GM21381 (cell line): ENCODE measurements around the gene EN1.

Source experiments
- ATAC-seq: cut with Tn5 transposase; IDR thresholded peaks from one replicate; pipeline ENCODE4 v1.9.1; 2021; ENCODE audit warnings: mild to moderate bottlenecking, moderate library complexity; ENCODE audit not compliant: unreplicated experiment

Gene EN1

DNA sequence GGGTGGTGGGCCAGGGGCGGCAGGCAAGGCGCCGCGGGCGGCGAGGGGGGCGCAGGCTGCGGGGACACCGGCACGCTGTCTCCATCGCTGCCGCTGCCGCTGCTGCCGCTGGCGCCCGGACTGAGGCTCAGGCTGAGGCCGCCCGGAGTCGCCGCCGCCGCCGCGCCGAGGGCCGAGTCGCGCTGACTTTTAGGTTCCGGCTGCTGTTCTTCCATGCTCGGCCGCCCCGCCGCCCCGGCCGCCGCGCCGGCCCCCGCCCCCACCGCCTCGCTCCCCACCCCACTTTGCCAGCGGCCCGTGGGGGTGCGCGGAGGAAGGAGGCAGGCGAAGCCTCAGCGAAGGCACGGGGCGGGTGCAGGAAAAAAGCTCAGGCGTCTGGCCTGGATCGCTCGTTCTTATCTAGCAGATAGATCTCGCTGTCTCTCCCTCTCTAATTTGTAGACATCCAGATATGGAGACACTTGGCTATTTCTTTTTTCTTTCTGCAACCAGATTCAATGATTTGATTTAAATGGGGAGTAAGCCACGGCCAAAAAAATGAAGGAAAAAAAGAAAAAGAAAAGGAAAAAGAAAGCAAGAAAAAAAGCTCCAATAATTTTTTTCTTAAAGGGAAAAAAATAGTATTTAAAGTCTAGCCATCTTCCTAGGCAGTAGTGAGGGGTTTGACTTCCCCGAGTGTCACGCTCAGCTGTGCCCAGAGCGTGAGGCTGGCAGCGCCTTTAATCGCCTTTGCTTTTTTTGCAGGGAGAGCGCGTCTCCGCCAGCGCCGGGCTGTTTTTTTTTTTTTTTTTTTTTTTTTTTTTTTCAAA, at the start of gene EN1:
Gene EN1, minus strand, starts transcription at position 696 of the 809 bp plus-strand sequence. Its CDS starts 481 bp downstream, at position 215.
- ATAC-seq: no peak

- no peak for ATAC-seq
These were observed 45.7 kb upstream of the EN1 start for GRCh38 chr2:118893100-118893499.

DNA sequence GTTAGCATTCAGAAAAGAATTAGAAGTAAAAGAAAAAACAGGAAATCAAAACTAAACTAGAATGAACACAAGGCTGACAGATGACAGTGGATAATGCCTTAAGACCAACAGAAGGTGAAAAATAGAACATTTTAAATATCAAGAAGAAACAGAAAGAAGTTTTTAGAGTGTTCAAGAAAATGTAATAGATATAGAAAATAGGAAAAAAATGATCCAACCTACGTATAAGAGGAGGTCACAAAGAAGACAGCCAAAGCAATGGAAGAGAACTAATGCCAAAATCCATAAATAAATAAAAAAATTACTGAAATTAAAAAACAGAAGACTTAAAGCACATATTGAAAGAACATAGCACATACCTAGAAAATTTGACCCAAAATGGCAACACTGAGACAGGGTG, 42.5 kb upstream of the EN1 start:
- no peak for ATAC-seq

DNA sequence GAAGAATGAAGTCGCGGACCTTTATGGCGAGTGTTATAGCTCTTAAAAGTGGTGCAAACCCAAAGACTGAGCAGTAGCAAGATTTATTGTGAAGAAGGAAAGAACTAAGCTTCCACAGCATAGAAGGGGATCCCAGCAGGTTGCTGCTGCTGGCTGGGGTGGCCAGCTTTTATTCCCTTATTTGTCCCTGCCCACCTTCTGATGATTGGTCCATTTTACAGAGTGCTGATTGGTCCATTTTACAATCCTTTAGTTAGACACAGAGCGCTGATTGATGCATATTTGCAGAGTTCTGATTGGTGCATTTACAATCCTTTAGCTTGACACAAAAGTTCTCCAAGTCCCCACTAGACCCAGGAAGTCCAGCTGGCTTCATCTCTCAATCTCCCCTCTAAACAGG, 36.3 kb upstream of the EN1 start:
- no peak for ATAC-seq

DNA sequence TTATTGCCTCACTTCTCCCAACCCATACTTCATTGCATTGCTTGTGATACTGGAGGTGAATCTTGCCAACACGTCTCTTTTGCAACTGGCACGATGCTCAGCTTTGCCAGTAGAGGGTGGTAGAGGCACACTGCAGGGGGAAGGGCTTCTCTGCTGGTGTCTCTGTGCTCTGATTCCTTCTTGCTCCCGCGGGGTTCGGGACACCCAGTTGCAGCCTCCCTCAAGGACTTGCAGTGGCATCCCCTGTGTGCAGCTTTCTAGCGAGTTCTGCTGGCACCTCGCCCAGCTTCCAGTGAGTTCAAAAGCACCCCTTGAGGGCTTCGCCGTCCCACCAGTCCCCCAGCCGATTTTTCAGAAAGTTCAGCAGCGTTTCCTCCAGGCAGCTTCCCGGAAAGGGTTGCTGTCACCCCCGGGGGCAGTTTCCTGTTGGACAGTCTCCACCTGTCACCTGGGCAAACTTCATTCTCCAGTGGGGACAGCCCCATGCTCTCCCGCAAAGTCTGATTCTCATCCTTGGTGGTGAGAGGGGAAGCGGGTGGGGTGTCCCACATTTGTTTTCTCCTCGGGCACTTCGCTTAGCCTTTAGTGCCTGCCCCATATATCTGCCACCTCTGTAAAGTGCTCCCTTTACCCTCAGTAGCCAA, 35.4 kb upstream of the EN1 start:
- peak; percentile 72 for ATAC-seq

DNA sequence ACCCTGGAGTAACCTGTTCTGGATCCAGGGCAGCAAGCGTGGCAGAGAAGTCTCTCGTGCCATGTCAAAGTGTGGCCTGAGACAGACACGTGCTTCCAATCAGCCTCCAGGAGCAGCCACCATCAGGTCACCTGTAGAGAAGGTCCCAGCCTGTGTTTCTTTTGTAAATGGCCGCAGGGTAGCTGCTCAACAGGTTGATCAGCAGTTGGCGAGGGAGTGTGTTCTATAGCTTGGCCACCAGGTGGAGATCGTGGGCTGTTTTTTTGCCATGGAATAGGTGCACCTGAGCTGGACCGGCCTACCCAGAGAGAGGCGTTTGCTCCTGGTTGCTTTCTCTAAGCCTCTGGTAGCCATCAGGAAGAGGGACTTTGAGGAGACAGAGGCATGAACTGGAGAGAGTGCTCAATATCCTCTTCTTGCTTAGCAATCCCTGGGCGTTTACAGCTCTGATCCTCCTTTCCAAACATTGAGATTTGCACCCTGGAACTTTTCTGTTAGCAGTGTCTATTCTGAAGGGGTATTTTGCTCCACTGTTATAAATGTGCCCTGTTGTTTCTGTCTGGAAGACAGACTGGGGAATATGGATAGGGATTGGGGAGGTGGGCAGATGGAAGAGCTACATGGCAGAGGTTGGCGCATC, 34.2 kb upstream of the EN1 start:
- ATAC-seq: peak; percentile 89

- ATAC-seq: no peak
These were observed 33.1 kb upstream of the EN1 start for GRCh38 chr2:118880501-118880900.

- ATAC-seq: no peak
These were observed 31.2 kb upstream of the EN1 start for GRCh38 chr2:118878531-118879149.

DNA sequence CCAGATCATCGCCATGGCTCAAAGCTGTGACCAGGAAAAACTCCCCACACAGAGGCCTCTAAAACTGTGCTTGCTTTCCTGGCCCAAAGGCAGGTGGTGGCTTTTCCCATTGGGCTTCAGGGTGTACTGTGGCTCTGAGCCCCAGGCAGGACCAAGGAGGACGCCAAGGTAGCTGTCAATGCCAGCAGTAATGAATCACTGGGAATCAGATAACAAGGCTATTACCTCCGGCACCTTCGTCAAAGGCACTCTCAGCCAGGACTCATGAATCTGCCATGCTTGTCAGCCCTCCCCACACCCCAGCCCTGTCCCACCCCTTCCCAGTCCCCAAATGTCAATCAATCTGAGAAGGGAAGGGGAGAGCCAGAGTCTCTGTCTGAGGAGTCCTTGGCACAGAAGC, 27.9 kb upstream of the EN1 start:
- ATAC-seq: no peak

GRCh38 chr2:118874324-118874723, 26.9 kb upstream of the EN1 start:
- no peak for ATAC-seq

DNA sequence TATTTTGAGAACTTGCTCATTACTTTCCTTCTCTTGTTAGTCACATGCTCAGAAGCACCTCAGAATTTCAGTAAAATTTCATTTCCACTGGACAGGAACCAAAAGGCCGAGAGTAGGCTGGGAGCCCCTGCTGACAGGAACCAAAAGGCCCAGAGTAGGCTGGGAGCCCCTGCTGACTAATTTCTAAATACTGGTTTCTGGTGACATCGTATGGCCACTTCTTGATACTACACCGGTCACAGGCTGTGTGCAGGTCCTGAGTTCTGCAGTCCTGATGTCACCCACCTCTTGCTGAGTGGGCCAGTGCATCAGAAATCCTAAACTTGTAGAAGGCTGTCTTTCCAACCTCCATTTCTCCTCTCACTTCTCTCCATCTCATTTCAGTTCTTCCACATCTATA, 17.7 kb upstream of the EN1 start:
- peak; percentile 95 for ATAC-seq

DNA sequence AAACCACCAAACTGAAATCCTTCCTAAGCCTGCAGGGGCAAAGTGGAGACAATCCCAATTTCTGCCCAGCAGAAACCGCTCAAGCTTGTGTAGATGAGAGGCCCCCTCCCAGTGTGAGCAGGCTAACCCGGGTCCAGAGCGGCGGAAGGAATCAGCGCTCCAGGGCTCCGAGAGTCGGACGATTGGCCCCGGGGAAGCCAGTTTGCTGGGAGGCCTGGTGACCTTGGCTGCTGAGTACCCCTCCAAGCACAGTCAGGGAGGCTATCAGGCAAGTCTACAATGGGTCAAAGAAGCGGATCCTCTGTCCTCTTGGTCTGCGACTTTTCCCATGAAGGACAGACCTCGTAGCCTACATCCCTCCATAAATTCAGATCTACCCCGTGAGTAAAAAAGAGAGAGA, 16.8 kb upstream of the EN1 start:
- no peak for ATAC-seq

DNA sequence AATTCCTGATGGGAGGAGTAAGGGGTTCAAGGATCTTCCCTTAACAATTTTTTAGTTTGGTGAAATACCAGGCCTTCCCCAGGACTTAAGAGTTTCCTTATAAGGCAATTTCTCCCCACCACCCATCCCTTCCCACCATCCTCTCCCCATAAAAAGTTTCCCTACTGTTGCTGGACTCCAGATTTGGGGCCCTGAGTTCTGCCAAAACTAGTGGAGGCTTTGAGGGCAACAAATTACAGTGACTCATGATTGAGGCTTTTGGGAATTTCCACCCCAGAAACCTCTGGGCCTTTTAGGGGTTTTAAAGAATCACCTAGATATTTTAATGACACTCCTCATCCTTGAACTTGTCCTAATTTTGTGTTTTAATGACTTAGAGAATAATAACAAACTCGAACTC, 14.3 kb upstream of the EN1 start:
- no peak for ATAC-seq

DNA sequence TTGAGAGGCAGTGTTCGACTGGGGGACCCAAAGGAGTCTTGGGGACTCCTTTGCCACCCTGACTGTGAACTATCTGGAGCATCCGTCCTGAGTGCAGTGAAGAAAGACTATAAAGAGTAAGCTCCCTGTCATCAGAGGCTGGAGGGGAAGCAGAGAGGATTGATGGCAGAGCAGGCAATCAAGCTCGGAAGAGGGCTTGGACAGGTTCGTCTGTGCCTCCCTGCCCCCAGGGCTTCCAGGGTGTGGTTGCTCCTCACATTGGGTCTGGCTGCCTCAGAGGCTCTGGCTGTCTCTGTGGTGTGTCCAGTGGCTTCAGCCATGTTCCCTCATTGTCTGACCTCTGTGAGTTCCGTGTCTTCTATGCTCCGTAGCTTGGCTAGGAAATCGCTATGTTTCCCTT, 13.8 kb upstream of the EN1 start:
- no peak for ATAC-seq

GRCh38 chr2:118860506-118860905, 13.1 kb upstream of the EN1 start:
- ATAC-seq: no peak

DNA sequence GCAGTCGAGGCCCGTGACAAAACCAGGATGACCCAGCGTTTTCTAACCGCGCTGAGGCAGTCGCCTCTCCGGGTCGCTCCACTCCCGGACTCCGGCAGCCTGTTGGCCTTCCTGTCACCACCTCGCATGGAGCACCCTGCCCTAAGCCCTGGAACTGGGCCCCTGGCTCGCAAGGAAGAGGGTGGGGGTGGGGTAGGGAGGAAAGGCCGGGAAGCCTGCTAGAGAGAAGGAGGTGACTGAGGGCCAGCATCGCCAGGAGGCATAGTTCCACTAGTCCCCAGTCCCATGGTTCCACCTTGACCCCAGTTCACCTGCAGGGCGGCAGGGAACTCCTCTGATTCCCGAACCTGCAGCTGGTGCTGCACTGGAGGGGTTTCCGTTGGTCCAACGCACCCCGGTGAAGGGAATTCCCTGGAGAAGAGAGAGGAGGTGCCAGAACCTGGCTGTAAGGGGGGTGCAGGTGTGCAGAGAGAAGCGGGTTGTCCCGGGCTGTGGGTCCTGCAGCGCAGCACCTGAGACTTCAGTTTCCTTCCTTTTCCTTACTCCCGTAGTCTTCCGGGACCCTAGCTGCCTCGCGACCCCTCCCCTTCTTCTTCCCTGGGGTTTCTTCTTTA, 11.8 kb upstream of the EN1 start:
- ATAC-seq: no peak

DNA sequence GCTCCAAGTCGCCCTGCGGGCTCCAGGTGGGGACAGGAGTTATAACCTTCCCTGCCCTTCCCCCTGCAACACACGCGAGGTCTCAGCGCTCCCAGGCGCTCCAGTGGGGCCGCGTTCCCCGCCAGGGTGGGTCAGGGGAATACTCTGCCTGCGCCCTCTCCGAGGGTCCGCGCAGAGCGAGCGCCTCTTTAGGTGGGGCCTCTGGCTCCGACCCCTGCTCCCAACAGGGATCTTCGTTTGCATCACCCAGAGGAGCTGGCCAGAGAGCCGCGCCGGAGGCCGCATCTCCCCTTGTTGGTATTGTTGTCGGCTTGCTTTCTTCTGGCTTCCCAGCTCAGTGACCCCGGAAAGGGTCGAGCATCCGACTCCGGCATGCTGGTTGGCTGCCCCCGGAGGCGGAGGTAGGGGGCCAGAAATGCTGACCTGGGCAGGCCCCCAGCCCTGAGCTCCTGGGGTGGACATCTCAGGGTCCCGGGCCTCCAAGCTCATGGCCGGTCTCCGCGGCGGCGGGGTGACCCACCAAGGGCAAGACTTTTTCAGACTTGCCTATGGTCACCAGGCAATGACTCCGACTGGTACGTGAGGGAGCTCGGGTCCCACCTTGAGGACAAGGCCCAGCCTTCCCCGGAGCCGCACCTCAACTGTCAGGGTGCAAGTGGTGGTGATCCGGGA, 11.2 kb upstream of the EN1 start:
- no peak for ATAC-seq

- no peak for ATAC-seq
These were observed 10.4 kb upstream of the EN1 start for GRCh38 chr2:118857677-118858484.

- ATAC-seq: no peak
These were observed 9.7 kb upstream of the EN1 start for GRCh38 chr2:118856978-118857676.
